Activated gamma-delta T cell treated with anti-CD3 and anti-CD28 coated beads, Interleukin-2, amount 50 U/mL, for 16 hours (primary cell): ENCODE data around the gene TSPOAP1.

ENCODE experiments used
- DNase-seq: peaks from one replicate; pipeline ENCODE4 v3.0.0-alpha.2; 2020; ENCODE audit warnings: low read depth

The TSPOAP1 gene

GRCh38 chr17:58303971-58304749, 24.4 kb downstream of the TSPOAP1 start:
- peak; percentile 39 for DNase-seq

DNA sequence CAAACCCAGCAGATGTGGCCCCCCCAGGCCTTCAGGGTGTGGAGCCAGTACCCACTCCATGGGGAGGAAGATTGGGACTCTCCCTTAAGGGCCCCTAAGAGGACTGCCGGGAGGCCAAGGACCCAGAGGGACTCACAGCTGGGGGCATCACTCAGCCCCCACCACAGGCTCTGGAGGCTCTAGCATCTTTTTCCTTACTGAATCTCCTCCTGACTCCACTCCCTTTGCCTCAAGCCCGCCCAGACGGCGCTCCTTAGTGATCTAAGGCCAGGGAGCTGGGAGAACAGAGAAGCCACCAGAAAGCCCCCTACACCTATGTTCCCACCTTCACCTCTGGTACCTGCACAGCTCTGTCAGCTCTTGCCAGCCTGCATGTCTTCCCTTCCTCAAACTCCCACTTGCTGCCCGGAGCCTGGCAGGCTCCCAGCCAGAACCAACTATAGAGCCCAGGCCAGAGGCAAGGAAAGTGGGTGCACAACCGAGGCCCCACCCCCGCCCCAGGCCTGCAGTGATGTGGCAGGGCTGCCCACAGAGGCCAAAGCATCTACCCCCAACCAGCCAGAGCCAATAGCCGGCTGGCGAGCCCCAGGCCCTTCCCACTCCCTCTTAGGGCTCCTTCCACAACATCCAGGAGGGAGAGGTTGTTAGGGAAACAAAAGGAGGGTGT, 25.5 kb downstream of the TSPOAP1 start:
- no peak for DNase-seq

- no peak for DNase-seq
These were observed 26.2 kb downstream of the TSPOAP1 start for GRCh38 chr17:58302171-58302918.

DNA sequence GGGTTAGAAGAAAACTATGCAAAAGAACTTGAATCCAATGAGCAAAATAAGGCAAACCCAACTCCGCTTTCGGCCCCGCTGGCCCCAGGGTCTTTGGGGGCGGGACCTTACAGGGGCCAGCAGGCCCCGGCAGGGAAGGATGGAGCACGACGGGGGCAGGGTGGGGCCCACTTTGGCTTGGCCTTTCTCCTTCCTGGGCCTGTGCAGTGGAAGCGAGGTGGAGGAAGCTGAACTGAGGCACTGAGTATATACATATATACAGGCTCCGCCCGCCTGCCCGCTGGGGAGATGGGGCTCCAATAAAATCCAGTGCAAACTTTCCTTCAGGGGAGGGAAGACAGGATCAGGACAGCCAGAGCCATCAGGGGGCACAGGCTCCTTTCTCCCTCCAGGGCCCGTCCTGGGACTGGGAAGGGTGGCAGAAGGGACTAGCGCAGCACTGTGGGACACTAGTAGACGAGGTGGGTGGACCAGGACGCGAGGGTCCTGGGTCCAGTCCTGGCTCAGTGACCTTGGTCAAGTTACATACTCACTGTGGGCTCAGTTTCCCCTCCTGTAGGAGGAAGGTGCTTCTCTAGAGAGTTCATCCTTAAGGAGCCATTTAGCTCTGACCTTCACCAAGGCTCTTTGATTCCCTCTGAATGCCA, 27.0 kb downstream of the TSPOAP1 start:
- no peak for DNase-seq

DNA sequence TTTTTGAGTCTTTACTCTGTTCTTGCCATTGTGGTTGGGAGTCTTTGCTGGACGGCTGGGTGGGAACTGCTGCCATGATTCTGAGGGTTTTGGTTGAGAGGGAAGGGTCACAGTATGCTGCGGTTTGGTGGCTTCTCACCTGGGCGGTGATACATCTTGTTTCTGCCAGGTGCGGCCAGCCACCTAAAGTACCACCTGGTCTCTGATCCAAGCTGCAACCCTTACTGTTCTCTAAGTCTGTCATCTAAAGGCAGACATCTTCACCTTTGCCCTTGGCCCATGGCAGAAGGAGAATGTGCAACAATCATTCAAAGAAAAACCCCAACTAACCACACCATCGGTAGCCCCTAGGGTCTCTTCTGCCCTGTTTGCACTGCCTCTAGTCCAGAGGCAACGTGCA, 28.3 kb downstream of the TSPOAP1 start:
- DNase-seq = no peak

GRCh38 chr17:58294034-58294433, 34.6 kb downstream of the TSPOAP1 start:
- DNase-seq = no peak

DNA sequence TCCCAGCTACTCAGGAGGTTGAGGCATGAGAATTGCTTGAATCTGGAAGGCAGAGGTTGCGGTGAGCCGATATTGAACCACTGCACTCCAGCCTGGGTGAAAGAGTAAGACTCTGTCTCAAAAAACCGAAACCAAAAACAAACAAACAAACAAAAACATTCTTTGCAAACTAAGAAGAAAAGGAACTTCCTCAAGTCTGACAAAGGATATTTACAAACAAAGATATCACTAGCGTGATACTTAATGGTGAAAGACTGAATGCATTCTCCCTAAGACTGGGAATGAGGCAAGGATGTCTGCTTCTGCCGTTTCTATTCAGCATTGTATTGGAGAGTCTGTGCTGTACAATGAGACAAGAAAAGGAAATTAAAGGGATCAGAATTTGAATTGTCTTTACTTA, 37.3 kb downstream of the TSPOAP1 start:
- DNase-seq = no peak

DNA sequence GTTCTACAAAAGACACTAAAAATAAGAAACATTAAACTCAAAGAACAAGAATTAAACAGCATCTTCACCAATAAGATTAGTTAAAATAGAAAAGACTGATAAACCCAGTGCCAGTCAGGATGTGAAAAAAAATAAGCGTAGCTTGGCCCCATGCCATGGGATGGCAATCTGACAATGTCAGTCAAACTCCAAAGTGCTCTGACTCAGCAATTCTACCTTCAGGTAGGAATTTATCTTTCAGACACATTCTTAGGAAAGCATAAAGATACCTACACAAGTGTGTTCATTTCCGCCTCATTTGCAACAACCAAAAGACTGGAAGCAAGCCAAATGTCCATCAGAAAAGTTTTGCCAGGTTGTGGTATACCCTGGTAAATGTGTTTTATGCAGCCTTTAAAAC, 38.7 kb downstream of the TSPOAP1 start:
- no peak for DNase-seq

DNA sequence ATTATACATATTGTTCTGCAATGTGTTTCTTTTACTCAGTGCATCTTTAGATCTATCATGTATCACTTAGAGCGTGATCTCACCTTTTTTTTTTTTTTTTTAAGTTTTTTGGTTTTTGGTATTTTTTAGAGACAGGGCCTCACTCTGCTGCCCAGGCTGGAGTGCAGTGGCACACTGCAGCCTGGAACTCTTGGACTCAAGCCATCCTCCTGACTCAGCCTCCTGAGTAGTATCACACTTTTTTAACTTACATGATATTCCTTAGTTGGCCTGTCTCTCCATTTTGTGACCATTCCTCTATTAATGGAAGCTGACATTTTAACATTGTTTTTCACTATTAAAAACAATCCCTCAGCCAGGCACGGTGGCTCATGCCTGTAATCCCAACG, 43.2 kb downstream of the TSPOAP1 start:
- no peak for DNase-seq

- DNase-seq = no peak
These were observed 43.8 kb downstream of the TSPOAP1 start for GRCh38 chr17:58284613-58285421.

DNA sequence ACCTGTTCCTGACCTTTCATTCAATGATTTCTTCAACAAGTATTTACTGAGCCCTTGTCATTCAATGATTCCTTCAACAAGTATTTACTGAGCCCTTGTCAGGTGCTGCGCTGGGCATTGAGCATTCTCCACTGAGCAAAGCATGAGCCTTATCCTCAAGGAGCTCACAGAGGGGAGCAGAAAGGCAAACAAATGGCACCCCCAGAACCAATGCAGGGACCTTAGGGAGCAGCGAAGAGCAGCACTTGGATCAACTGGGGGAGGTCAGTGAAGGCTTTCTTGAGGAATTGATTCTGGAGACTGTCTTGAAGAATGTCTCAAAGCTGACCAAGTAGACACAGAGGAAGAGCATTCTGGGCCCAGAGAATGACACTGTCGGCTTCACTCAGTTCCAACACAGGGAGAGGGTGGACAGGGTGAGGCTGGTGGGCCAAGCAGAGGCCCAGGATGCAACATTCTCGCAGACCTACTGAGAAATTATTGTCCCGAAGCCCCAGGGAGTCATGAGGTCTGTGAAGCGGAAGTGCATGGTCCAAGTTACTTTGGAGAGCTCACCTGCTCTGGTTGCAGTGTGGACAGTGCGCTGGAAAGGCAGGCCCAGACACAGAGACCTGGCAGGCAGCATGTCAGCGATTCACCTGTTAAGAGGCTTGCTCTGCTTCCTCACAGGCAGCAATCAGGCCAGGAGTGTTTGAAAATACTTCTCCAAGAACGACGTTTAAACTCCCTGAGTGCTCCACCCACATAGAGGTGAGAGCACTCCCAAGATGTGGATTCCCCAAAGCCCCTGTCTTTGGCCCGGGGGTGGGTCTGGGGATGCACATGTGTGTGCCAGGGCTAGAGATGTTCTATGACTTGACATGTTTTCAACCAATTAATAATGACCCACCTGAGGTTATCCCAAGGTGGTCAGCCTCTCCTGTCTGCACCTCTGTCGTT, 44.7 kb downstream of the TSPOAP1 start:
- DNase-seq = no peak

GRCh38 chr17:58282442-58282841, 46.2 kb downstream of the TSPOAP1 start:
- DNase-seq = no peak

- DNase-seq = no peak
These were observed 47.0 kb downstream of the TSPOAP1 start for GRCh38 chr17:58281511-58282011.

DNA sequence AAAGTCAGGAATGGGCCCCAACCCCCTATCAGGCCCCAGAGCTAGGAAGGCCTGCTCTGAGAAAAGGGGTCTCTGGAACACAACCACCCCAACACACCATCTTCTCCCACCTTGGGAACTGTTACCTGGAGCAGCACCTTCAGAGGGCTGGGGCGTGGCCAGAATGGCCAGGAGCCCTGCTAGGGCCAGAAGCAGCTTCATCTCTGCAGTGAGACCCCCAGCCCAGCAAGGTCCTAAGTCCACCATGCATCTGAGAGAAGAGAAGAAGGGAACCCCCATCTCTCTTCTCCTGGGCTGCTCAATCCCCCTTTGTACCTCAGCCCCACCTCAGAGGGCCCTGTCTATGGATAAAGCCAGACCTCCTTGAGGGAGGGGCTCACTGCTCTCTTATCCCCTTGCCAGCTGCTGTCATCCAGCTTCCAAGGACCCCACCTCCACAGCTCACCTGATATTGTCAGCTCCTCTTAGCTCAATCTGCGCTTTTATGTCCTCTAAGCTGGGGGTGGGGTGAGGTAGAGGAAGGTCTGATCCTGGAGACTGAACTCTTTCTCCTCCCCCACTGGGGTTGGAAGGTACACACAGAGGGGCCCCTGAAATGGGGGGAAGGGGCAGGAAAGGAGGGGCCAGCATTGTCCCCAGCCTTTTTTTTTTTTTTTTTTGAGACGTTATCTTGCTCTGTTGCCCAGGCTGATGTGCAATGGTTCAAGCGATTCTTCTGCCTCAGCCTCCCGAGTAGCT, 47.9 kb downstream of the TSPOAP1 start, which contains the start of gene MPO:
Gene MPO, minus strand, starts transcription at position 456 of the 738 bp plus-strand sequence. Its CDS starts 177 bp downstream, at position 279.
- no peak for DNase-seq

DNA sequence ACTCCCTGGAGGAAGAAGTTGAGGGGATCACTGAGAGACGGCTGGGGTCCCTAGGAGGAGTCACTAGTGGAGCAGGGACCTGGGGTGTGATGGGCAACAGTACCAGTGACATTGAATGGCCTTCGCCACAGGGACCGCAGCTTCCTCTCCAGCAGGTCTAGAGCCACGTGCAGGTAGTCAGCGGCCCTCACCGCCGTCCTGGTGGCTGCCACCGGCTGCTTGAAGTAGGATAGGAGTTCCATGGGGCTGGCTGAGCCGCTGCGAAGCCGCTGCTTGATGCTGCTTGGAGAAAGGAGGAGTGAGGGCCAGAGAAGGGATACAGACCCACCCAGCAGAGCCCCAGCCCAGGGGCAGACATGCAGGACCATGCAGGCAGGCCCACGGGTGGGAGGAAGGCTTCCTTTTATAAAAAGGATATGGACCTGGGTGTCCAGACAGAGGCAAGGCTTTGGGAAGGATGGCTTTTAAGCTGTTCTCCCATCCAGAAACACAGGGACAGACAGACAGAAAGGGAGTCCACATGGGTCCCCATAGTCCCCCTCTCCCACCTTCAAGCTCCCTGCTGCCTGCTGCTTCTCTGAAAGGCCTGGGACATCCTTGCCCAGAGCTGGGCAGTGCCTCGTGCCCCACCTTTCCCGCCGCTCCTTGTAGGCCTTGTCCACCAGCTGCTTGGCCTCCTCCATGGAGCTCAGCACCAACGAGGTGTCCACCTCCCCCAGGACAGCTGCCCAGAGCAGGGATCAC, 48.7 kb downstream of the TSPOAP1 start:
- DNase-seq = no peak

GRCh38 chr17:58279016-58279711, 49.4 kb downstream of the TSPOAP1 start:
- DNase-seq = no peak

- DNase-seq = no peak
These were observed 50.0 kb downstream of the TSPOAP1 start for GRCh38 chr17:58278661-58279015.
